Measurements from ENCODE around the gene OGDH.

DNA sequence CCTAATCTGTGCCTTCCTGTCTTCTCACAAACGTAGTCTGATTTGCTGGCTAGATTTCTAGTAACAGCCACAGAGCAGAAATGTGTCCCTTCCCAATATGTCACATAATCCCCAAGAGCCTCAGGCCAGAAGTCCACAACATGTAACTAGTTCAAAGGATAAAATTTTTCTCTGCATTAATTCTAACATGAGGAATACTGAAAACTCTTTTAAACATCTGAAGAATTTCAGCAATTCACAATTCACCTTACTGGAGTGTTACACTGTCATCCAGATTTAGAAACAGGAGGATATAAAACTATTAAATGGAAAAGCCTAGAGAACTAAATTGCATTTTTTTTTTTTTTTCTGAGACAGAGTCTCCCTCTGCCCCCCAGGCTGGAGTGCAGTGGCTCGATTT, 30.2 kb upstream of the OGDH start:
- TF ChIP-seq EP300 (IDR thresholded peaks at IDR 0.05) (no peak), POLR2AphosphoS5 (IDR thresholded peaks at IDR 0.05) (no peak), POLR2A (IDR thresholded peaks at IDR 0.05) (no peak)
- TF ChIP-seq, protein P1, sequence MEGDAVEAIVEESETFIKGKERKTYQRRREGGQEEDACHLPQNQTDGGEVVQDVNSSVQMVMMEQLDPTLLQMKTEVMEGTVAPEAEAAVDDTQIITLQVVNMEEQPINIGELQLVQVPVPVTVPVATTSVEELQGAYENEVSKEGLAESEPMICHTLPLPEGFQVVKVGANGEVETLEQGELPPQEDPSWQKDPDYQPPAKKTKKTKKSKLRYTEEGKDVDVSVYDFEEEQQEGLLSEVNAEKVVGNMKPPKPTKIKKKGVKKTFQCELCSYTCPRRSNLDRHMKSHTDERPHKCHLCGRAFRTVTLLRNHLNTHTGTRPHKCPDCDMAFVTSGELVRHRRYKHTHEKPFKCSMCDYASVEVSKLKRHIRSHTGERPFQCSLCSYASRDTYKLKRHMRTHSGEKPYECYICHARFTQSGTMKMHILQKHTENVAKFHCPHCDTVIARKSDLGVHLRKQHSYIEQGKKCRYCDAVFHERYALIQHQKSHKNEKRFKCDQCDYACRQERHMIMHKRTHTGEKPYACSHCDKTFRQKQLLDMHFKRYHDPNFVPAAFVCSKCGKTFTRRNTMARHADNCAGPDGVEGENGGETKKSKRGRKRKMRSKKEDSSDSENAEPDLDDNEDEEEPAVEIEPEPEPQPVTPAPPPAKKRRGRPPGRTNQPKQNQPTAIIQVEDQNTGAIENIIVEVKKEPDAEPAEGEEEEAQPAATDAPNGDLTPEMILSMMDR (IDR thresholded peaks at IDR 0.05) = no peak
